SH-SY5Y (cell line): Measurements from ENCODE around the gene CCDC149.

ENCODE experiments used
- GATA2 ChIP-seq: IDR thresholded peaks from 2 replicates; pipeline ENCODE4 v1.6.1; 2011; ENCODE audit warnings: mild to moderate bottlenecking, low read depth, low read length
- GATA3 ChIP-seq: IDR thresholded peaks from 2 replicates; pipeline ENCODE4 v1.6.1; 2011; ENCODE audit warnings: low read depth, mild to moderate bottlenecking, low read length, moderate library complexity

DNA sequence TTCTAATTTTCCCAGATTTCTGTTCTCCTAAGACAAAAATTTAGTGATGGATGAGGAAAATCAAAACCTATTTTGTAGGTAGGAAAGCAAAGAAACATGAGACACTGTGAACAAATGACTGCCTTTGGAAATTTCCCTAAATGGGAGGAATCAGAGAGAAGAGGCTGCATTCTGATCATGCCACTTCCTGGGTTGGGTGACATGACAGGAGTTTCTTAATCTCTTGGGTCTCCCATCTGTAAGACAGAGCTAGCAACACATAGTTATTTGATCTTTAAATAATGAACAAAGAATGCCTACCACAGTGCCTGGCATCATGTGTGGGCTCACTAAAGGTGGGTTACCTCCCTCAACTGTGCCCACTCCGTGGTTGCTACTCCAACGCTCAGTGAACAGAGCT, 57.1 kb downstream of the CCDC149 start:
- TF ChIP-seq GATA2 (no peak), GATA3 (no peak)
